T-helper 22 cell (primary cell): ENCODE measurements around the gene REPS2.

Experiments used
- DNase-seq: peaks from one replicate; pipeline ENCODE4 v3.0.0-alpha.2; 2020; ENCODE audit warnings: low read depth

REPS2 gene

DNA sequence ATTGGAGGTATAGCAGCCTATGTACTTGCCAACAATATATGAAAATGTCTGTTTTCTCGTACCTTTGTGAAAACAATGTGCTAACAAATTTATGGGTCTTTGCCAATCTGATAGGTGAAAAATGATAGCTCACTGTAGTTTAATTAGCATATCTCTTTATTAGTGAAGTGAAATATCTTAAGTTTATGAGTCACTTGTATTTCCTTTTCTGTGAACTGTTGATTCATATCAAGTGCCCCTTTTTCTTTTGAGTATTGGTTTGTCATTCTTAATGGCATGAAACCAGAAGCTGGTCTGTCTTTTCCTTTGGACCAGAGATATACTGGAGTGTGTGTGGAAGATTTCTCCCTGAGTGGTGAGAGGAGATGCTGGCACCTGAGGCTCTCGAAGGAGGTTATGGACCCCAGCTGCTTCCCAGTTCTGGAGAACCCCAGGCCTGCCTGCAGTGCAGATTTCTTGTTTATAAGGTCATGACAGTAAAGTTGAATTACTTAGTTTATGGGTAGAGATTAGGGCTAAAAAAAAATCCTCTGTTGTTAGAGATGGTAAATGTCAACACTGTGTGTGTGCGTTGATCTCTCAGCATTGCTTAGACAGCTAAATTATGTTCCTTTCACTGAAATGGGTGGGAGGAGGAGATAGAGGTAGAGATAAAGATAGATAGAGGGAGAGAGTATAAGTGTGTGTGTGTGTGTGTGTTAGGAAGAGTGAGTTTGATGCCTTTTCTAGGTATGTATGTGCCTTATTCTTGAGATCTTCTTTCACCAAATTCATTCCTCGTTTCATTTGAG lies 89.9 kb downstream of the REPS2 start:
- no peak for DNase-seq

DNA sequence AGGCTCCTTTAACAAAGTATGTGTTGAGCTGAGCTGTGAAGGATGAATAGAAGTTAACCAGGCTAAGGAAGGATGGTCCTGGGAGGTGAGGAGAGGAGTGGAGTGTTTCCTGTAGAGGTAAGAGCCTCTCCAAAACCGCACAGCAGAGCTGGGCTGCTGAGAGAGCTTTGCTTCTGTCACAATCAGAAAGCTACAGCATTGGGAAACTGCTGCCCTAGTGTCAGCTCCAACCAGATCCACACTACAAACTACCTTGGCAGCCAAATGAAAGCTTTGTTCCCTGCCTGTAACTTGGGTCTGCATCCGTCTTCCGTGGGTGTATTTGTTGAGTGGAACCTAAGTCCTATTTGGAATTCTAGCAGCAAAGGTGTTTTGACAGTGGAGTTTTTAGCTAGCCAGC lies 91.8 kb downstream of the REPS2 start:
- DNase-seq: no peak

DNA sequence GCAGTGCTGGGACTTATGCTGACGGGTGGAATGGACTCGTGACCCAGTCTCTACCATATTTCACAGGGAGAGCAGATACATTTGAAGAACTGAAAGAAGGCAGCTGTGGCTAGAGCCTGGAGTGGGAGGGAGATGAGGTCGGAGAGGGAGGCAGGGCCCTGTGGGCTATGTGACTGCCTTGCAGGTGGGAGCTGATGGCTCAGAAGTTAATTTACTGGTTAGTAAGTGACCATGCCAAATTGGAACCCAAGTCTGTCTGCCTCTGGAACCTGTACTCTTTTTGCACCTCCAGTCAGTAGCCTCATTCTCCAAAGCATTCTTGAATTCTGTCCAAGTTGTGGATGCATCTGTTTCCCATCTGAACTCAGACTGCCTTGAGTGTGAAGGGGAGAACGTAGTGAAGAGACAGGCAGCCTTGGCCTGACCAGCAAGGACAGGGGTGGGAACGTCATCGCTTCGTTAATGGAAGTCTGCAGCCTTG lies 92.3 kb downstream of the REPS2 start:
- DNase-seq: no peak

DNA sequence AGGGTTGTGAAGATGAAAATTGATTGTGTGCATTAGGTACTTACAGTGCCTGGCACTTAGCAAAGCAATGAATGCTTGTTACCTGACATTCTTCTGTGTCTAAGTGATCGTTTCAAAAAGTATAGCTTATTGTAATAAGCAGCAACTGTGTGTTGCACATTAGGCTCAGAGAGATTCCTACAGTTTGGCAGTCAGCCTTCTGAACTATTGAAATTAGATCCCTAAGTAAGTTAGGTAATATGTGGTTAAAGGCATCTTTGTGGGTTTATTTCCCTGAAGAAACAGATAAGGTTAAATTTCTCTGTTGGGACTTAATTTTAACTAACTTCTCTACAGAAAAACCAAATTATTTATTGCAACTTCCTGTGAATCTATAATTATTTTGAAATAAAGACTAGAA lies 93.4 kb downstream of the REPS2 start:
- DNase-seq: no peak

DNA sequence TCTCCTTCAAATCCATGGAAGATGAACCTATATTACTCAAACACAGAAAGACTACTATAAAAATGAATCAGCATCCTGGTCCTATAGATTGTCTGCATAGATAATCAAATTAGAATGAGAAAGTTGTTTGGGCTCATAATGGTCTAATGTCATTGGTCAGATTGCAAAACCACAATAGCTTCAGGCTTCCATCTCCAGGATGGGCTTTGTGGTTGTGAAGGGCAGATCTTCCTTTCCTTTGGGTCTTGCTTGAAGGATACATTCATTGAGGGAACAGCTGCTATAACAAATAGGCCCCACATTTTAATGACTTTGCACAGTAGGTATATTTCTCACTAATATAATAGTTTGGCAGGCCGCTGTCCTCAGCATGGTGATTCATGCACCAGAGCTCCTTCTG lies 94.3 kb downstream of the REPS2 start:
- no peak for DNase-seq

DNA sequence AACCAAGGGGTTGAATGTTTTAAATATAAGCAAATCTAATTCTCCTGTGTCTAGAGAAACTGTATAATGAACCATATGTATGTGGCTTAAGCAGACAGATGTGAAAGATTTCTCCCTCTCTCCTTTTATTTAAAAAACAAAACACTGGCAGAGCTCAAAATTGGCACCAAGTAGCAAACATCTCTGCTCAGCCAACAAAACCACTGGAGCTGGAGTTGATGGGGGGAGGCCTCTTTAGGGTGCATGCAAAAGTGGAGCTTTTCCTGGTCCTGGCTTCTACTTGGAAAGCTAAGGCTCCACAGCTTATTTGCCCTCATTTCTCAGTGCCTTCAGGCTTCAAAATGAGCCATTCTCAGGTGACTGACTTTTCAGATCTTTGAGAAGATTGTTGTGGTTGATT lies 95.6 kb downstream of the REPS2 start:
- no peak for DNase-seq

DNA sequence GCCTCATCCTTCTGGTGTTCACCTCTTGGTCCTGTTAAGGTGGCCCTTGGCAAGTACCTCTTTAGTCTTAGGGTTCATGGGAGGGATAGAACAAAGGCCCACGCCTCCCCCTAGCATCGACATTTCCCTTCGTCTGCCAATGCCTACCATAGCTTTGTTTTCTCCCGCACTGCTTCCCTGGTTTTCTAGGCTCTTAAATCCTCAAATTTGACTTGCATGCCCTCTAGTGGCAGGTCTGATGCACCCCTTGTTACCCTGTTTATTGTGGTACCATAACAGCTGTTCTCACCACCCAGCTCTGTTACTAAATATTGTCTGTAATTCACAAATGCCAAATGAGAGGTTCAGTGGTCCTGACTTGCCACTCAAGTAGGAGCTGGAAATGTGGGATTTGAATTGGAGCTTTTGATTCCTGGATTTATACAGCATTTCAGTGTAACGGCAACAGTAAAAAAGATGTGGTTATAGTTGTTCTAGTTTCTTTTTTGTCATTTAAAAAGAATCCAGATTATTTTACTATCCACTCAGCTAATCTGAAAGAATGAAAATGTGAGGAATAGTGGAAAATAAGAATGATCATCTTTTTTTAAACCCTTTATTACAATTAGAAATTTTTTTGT lies 100.1 kb downstream of the REPS2 start:
- peak; percentile 1 for DNase-seq

DNA sequence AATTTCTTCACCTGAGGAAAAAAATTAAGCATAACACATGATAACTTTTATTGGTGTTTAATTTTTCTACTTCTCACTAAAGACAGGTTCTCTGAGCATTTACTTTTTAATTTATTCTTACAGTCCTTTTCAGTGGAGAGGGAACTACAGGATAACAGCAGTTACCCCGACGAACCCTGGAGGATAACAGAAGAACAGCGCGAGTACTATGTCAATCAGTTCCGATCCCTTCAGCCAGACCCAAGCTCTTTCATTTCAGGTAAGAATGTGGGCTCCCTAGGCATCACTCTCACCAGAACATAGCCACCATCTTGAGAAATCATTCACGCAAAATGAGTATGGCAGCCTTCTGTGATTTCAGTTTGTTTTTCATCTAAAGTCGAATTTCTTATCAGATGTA lies 100.8 kb downstream of the REPS2 start:
- DNase-seq: no peak

DNA sequence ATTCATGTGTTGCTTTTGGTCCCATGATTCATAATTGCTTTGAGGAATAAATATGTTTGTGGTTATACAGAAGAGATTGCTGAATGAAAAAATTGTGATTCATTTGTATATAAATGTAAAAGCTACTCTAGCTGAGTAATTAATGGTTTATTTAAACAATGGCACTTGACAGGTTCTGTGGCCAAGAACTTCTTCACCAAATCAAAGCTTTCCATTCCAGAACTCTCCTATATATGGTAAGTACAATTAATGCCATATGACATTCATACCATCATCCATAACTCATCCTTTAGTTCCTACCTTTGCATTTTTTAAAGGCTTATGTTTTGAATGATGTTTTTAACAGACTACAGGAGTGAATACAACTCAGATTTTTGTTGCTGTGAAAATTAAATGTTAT lies 105.8 kb downstream of the REPS2 start:
- DNase-seq: no peak

DNA sequence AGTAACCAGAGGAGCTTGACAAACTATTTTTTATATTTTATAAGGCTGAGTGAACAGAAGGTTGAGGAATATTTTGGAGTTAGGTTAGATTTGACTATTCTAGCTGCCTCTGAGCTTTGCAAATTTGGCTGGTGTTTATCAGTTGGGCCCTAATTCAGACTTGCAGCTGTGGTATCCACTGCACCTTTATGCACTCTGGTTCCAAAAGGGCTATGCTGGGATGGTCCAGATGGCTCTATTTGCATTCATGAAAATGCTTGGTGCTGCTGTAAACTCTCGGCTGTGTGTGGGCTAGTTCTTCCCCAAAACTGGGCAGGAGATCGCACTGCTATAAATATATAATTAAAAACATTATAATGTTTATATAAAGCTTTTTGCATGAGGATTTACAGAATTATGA lies 106.3 kb downstream of the REPS2 start:
- no peak for DNase-seq

DNA sequence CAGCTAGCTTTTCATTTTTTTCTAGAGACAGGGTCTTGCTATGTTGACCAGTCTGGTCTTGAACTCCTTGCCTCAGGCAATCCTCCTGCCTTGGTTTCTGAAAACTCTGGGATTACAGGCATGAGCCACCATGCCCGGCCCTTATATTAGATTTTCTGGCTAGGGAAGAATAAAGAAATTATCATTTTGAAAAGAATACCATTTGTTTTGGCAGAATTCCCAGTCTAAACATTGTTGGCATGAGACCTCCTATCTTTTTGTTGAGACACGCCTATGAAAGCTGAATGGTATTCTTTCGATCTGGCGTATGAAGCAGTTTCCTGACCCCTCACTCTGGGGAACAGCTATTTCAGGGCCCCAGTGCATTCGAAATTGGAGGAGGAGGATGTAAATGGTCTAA lies 107.0 kb downstream of the REPS2 start:
- no peak for DNase-seq

DNA sequence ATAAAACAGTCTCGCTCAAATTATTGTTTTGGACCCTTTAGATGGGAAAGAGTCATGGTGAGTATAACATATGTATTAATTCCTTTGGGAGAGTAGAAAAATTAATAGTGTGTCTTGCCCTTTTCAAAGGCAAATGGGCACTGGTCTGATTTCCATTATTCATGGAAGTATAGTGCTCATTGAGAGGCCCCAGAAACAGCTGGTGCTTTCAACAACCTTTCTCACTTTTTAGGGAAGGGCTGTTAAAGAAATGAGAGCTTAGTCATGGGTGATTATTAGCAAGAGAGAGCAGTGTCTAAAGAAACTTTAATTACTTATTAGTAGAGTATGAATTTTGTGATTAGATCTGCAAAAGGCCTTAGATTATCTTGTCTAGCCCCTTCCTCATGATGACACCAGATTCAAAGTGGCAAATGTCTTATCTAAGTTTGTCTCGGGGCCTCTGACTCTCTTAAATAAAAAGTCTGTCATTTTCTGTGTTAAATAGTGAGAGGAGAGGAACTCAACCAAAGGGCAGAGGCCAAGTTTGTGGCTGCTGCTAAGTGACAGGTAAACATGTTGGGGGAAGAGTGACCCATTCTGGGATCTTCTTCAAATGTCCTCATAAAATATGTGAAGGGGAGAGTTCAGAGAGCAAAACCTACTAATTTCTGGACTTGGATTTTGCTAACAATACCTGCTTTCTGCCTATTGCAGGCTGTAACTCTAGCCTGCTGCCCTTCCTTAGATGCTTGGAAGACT lies 110.6 kb downstream of the REPS2 start:
- no peak for DNase-seq

DNA sequence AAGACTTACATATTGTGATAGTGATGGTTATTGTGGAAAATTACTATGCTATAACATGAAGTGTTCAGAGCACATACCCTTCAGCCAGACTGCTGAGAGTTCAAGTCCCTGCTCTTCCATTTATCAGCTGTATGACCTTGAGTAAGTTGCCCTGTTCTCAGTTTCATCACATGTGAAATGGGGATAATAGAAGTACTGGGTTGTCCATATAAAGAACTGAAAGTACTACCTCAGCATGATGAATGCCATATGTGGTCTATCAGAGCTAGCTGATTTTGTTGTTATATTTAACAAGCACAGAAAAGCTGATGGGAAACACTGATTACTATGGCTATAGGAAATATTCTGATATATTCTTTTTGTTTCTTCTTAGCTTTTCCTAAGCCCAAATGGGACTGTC lies 115.6 kb downstream of the REPS2 start:
- no peak for DNase-seq

DNA sequence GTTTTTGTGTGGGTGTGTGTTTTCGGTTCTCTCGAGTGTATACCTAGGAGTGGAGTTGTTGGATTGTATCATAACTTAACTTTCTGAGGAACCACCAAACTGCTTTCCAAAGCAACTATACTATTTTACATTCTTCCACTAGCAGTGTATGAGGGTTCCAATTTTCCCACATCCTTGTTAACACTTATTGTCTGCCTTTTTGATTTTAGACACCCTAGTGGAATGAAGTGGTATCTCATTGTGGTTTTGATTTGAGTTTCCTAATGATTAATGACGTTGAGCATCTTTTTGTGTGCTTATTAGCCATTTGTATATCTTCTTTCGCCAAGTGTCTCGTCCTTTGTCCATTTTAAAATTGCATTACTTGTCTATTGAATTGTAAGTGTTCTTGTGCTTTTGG lies 118.6 kb downstream of the REPS2 start:
- no peak for DNase-seq

DNA sequence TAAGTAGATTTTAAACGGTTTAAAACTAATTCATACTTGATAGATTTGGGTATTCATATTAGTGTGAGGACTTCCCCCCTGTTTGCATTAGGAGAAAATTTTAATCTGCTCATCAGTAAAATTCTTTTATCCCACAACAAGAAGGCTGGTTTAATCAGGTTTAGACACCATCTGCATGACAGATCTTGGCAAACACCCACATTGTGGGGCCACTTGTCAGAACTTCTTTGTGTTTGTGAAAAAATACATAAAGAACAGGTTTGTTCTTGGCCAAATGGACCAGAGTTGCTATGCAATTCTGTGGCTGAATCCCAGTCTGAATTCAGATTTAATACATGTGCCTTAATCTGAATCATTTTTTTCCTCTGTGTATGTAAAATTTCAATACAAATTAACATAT lies 121.1 kb downstream of the REPS2 start:
- DNase-seq: no peak

DNA sequence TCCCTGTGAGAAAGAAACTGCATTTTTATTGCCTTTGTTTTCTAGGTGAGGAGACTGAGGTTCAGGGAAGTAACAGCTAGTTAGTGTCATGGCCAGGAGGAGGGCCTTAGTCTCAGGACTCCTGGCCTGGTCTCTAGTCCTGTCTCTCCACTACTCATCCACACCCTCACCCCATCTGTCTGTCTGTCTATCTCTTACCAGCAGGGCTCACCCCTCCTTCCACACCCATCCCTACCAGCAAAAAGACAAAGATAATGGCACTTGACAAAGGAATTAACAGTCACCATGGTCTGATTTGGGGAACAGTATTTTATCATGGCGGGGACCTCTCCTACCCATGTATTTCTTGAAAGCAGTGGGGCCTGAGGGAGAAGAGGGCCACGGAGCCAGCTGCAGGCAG lies 125.8 kb downstream of the REPS2 start:
- no peak for DNase-seq

DNA sequence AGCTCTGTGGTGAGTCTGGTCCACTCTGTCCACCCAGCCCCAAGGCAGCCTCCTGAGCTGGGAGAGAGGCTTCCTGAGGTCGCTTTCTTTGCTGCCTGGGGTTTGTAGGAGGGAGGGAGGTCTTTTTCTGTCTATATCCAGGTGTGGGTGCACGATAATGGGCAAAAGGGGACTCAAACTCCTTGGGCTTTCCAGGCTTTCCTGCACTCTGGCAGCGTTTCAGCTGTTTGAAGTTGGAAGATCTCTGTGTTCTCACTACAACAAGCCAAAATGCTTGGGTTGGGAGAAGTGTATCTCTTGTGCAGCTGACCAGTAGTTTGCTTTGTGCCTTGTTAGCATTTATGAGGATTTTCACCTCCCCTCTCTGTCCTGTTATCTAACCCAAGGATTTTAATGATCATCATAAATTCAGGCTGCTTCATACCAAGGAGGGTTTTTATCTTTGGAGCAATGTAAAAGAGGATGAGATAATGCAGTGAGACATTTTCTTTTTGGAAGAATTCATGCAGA lies 126.3 kb downstream of the REPS2 start:
- DNase-seq: no peak

DNA sequence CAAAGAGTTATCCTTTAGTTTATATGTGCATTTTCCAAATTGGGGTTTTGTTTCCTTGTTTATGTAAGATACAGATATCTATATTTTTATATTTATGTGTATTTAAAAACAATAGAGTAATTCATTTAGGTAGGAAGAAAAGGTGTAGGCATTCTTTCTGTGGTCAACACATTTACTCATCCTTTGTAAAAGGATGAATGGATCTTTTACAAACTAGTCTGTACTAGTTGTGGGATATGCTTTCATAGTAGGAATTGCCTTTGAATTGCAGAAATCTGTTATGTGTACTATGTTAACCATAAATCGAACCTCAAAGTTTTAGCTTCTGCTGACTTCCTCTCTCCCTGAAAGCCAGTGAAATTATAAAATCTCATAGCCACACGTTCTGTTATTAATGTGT lies 128.5 kb downstream of the REPS2 start:
- no peak for DNase-seq

DNA sequence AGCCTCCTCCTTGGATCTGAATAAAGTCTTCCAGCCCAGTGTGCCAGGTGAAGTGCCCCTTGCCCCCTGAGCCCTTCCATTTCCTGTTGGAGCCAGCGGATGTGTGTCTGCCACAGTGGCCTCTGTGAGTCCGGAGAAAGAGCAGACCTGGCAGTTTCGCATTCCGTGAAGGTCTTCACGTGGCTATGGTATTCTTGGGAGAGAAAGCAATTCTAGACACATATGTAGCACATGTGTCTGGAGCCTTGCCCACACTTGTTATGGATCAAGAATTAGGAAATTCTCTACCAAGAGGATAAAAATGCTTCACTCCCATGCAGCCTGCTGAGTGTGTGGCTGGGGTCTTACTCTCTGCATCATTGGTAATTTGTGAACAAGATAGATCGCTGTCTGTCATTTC lies 130.9 kb downstream of the REPS2 start:
- DNase-seq: no peak

DNA sequence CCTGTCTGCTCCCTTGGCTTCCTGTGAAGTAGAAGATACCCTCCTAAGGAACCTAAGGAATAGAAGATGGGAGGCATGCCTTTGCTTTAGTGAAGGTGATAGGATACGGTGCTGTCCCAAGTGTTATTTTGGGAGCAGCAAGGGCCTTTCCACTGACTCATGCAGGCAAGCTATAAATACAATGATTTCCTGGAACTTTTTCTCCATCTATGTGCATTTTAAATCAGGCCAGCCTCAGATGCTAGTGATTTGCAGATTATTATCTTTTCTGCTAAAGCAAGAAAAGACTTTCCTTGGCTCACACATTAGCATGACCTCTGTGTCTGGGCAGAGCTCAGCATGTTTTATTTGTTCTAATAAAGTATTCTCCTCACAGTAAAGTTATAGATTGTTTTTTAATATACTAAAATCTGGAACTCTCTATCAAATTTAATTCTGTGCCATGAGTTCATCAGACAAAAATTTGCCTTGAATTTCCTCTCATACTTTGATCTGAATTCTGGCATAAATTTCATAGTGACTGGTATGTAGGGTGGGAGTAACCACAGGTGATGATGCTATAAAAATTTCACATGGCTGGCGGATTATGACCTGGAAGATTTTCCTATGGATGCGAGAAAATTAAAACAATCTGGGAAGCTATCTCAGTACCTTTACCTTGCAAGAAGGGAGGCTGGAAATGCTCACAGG lies 131.7 kb downstream of the REPS2 start:
- no peak for DNase-seq

DNA sequence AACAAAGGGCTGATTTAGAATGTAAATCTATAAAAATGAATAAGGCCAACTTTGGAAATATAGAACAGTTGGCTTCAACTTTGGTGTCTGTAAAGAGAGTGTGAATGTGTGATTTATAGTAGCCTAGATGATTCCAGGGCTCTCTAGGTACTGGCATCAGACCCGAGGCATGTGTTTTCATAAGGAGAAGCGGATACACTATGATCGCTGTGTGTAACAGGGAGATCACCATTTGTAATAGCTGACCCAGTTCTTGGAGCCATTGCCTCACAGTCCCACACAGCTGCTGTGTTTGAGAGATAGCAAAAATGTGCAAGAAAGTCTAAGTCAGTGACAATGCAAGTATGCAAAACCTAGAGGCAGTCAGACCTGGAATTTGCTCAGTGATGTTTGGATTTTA lies 135.1 kb downstream of the REPS2 start:
- DNase-seq: no peak

DNA sequence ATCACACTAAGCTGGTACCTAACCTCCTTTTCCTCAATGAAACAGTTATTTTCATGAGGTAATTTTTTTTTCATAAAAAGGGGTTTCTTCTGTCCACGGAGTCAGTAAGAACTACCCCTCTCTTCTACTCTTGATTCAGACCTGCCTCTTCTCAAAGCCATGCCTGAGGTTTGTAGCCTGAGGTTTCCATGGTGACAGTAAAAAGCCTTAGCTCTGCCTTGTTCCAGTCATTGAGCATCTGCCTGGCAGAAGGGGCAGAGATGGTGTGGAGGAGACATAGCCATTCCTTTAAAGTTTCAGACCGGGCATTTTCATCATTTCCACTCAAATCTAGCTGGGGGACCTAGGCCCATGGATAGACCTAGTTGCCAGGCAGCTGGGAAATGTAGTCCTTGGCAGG lies 135.5 kb downstream of the REPS2 start:
- no peak for DNase-seq
